IMR-90 (cell line): ENCODE data around the gene MYH10. TPM values are rescaled to one million over a fixed set of nuclear protein-coding genes. Genes with fewer than 3 reads are reported as not detected.

Source experiments
- ATAC-seq: fragments of 200-7000 bp; cut with Tn5 transposase; 2 replicates; pipeline ENCODE4 v1.9.1; 2020; ENCODE audit warnings: low read depth, mild to moderate bottlenecking, moderate library complexity
- BruUV-seq: library from RNA; stranded (reverse); fragments of 400-500 nt; replicated peaks from 2 replicates; lab custom pipeline; 2021; lab: Mats Ljungman, UMichigan
- CTCF ChIA-PET: fragments of 300-600 bp; formaldehyde crosslinking; extraction: SDS; loops from one replicate; lab custom pipeline; 2021; ENCODE audit warnings: antibody characterized with exemption; lab: Yijun Ruan, JAX
- POLR2A ChIA-PET: fragments of 300-600 bp; sonication (Branson Sonifier 250); formaldehyde crosslinking; loops from one replicate; lab custom pipeline; 2022; ENCODE audit warnings: antibody characterized with exemption; ENCODE audit not compliant: unreplicated experiment; lab: Charles Lee
- DNase-seq: peaks from one replicate; pipeline ENCODE4 v3.0.0; 2013
- H2AFZ ChIP-seq: replicated peaks from 2 replicates; pipeline ENCODE3; 2013; ENCODE audit warnings: low read length, mild to moderate bottlenecking; ENCODE audit not compliant: poor library complexity
- H2AK5ac ChIP-seq: 2 replicates; pipeline ENCODE4 v1.6.1; 2013; ENCODE audit warnings: low read depth, low read length, inconsistent platforms
- H2AK9ac ChIP-seq: replicated peaks from 2 replicates; pipeline ENCODE3; 2013; ENCODE audit warnings: mild to moderate bottlenecking, low read depth, low read length, moderate library complexity; ENCODE audit not compliant: poor library complexity
- H2BK120ac ChIP-seq: 2 replicates; pipeline ENCODE4 v1.6.1; 2013; ENCODE audit warnings: low read depth, low read length, inconsistent platforms
- H2BK15ac ChIP-seq: 3 replicates; pipeline ENCODE4 v1.6.1; 2013; ENCODE audit warnings: low read depth, low read length, inconsistent platforms
- H2BK20ac ChIP-seq: 2 replicates; pipeline ENCODE4 v1.6.1; 2013; ENCODE audit warnings: low read depth, mild to moderate bottlenecking, inconsistent platforms, low read length, moderate library complexity
- H2BK5ac ChIP-seq: 2 replicates; pipeline ENCODE4 v1.6.1; 2013; ENCODE audit warnings: mild to moderate bottlenecking, low read depth, low read length, inconsistent platforms; ENCODE audit not compliant: poor library complexity, severe bottlenecking
- H3K14ac ChIP-seq: replicated peaks from 2 replicates; pipeline ENCODE4 v1.6.1; 2013; ENCODE audit warnings: low read depth, low read length, inconsistent platforms
- H3K18ac ChIP-seq: 2 replicates; pipeline ENCODE4 v1.6.1; 2013; ENCODE audit warnings: low read depth, low read length, control low read depth
- H3K23ac ChIP-seq: 2 replicates; pipeline ENCODE4 v1.6.1; 2013; ENCODE audit warnings: low read depth, low read length, inconsistent platforms
- H3K27ac ChIP-seq: 2 replicates; pipeline ENCODE4 v1.5.1; 2013; ENCODE audit warnings: mild to moderate bottlenecking, control low read depth, low read length; ENCODE audit not compliant: insufficient read depth
- H3K27me3 ChIP-seq: 2 replicates; pipeline ENCODE4 v1.6.1; 2013; ENCODE audit warnings: low read length; ENCODE audit not compliant: control insufficient read depth, insufficient read depth
- H3K36me3 ChIP-seq: 2 replicates; pipeline ENCODE4 v1.6.1; 2013; ENCODE audit warnings: low read length, mixed read lengths; ENCODE audit not compliant: control insufficient read depth, insufficient read depth
- H3K4ac ChIP-seq: 2 replicates; pipeline ENCODE4 v1.6.1; 2013; ENCODE audit warnings: low read depth, low read length, inconsistent platforms
- H3K4me1 ChIP-seq: 2 replicates; pipeline ENCODE4 v1.6.1; 2013; ENCODE audit warnings: low read length, mixed read lengths; ENCODE audit not compliant: control insufficient read depth, insufficient read depth
- H3K4me2 ChIP-seq: 2 replicates; pipeline ENCODE4 v1.6.1; 2013; ENCODE audit warnings: low read depth, mild to moderate bottlenecking, control low read depth, low read length, moderate library complexity
- H3K4me3 ChIP-seq: 2 replicates; pipeline ENCODE4 v1.5.1; 2013; ENCODE audit warnings: low read depth, mild to moderate bottlenecking, control low read depth, low read length, moderate library complexity; ENCODE audit not compliant: insufficient read depth
- H3K56ac ChIP-seq: 2 replicates; pipeline ENCODE4 v1.6.1; 2013; ENCODE audit warnings: low read length, inconsistent platforms; ENCODE audit not compliant: insufficient read depth; ENCODE audit errors: extremely low read depth
- H3K79me1 ChIP-seq, 2 experiments: 2 replicates each; pipeline ENCODE4 v1.6.1; 2013; ENCODE audit warnings: low read length in 2 of 2, inconsistent platforms in 1 of 2, low read depth in 1 of 2
- H3K9ac ChIP-seq: 2 replicates; pipeline ENCODE4 v1.6.1; 2013; ENCODE audit warnings: low read depth, low read length, control low read depth
- H3K9me1 ChIP-seq: 2 replicates; pipeline ENCODE4 v1.6.1; 2013; ENCODE audit warnings: low read length, inconsistent platforms; ENCODE audit not compliant: insufficient read depth
- H3K9me3 ChIP-seq: 2 replicates; pipeline ENCODE4 v1.6.1; 2013; ENCODE audit warnings: low read length; ENCODE audit not compliant: control insufficient read depth, insufficient read depth
- H4K20me1 ChIP-seq: 2 replicates; pipeline ENCODE4 v1.6.1; 2013; ENCODE audit warnings: low read length, inconsistent platforms; ENCODE audit not compliant: insufficient read depth
- H4K5ac ChIP-seq: 2 replicates; pipeline ENCODE4 v1.6.1; 2013; ENCODE audit warnings: mild to moderate bottlenecking, low read depth, low read length, control low read depth
- H4K8ac ChIP-seq, 2 experiments: 2 replicates each; pipeline ENCODE4 v1.6.1; 2013; ENCODE audit warnings: low read depth in 2 of 2, low read length in 2 of 2, control low read depth in 1 of 2, inconsistent platforms in 1 of 2
- H4K91ac ChIP-seq: 2 replicates; pipeline ENCODE4 v1.6.1; 2013; ENCODE audit warnings: low read depth, low read length, inconsistent platforms; ENCODE audit not compliant: insufficient read depth
- CEBPB ChIP-seq: IDR thresholded peaks from 2 replicates; pipeline ENCODE4 v1.6.1; 2012; ENCODE audit warnings: low read depth, low read length, improper control_type of control experiment
- RFX5 ChIP-seq: IDR thresholded peaks from 2 replicates; pipeline ENCODE4 v1.8.0; 2012; ENCODE audit warnings: low read depth, mild to moderate bottlenecking, low read length, moderate library complexity
- WGBS, 2 experiments: methylation state at CpG; one replicate each; pipeline versions ENCODE4 v1.1.5 to v1.1.7; 2013; ENCODE audit warnings: missing lambda C conversion rate in 2 of 2; ENCODE audit not compliant: insufficient read length in 1 of 2; ENCODE audit errors: extremely low coverage in 2 of 2; 5-methylcytosine and 5-hydroxymethylcytosine counted together
- dilution Hi-C: fragments of 300-500 bp; cut with HindIII; formaldehyde crosslinking; loops from one replicate; pipeline ENCODE4 v1.14.3; 2018; ENCODE audit warnings: low sequenced_read_pairs; ENCODE audit not compliant: unreplicated experiment
- in situ Hi-C: fragments of 300-500 bp; cut with MboI; formaldehyde crosslinking; loops from 3 replicates; pipeline ENCODE4 v1.14.3; 2019; ENCODE audit warnings: low sequenced_read_pairs, inconsistent platforms, mixed read lengths
- intact Hi-C: fragments of 100-400 bp; cut with micrococcal nuclease; formaldehyde crosslinking; loops from 2 replicates; pipeline ENCODE4 v1.10.0; 2022
- polyA plus RNA-seq, 3 experiments: library from polyadenylated mRNA; depleted of rRNA; stranded (reverse); fragments of >200 nt; gene quantifications; 2 replicates each; pipeline ENCODE4 v1.2.3, GENCODE V29; 2012; ENCODE audit warnings: low replicate concordance in 1 of 3
- total RNA-seq: library from RNA; depleted of rRNA; stranded (reverse); fragments of >200 nt; gene quantifications from 2 replicates; pipeline ENCODE4 v1.2.3, GENCODE V29; 2012

The MYH10 gene
- total and polyA plus RNA-seq, 2 of the 4 experiments (the other 2 are of a cell fraction): 71.2 to 95.2 TPM

DNA sequence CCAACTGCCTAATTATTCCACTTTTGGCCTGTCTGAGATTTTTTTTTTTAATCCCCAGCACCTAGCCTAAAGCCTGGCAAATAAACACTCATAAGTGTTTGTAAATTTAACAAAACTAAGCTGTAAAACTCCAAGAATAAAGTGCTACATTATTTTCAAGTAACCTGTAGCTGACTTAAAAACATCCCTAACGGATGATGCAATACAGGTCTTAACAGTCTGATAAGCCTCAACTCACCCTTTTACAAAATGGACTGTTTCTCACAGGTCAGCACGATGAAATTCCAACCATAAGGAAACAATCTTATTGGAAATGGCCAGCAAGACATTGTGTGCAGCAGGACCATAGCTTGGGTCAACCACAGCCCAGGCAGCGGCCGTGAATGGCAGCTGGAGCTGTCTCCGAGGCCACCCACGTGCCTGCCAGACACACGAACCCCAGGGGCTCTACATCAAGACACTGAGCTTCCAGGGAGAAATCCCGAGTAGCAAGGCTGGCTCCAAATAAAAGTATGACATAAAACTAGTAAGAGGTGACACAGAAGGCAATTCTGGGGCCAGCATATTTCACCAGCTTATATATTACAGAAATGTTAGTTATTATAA, 135.9 kb downstream of the MYH10 start:
- ATAC-seq: no peak
- no peak overlapping the region for H2BK20ac ChIP-seq
- no peaks in the 10 kb centered on the region; a peak in 2 of 4 replicates for H3K79me1 ChIP-seq
- H2BK5ac ChIP-seq: no peak overlapping the region
- H4K20me1 ChIP-seq: no peaks in the 10 kb centered on the region
- intact Hi-C loops: no loop called here
- no peak overlapping the region for H3K4ac ChIP-seq
- no peak overlapping the region for H3K56ac ChIP-seq
- peaks cover 62% of the 10 kb centered on the region for H3K36me3 ChIP-seq
- no peak overlapping the region for H4K5ac ChIP-seq
- in situ Hi-C loops: no loop called here
- no peak overlapping the region for H2BK120ac ChIP-seq
- H3K4me2 ChIP-seq: no peak overlapping the region
- H3K27ac ChIP-seq: no peak overlapping the region
- no peak overlapping the region for H2AFZ ChIP-seq
- H3K14ac ChIP-seq: no peak overlapping the region
- no peak for TF ChIP-seq RFX5
- peak; percentile 68 for TF ChIP-seq CEBPB
- ChIA-PET CTCF (no interaction called here), POLR2A (no interaction called here)
- H4K91ac ChIP-seq: no peak overlapping the region
- no peak overlapping the region for H4K8ac ChIP-seq
- no peak overlapping the region for H3K18ac ChIP-seq
- no peaks in the 10 kb centered on the region for H3K27me3 ChIP-seq
- no peaks in the 10 kb centered on the region for H3K9me1 ChIP-seq
- no peak overlapping the region for H2AK5ac ChIP-seq
- H3K4me1 ChIP-seq: no peaks in the 10 kb centered on the region
- DNase-seq: no peak
- no peaks in the 10 kb centered on the region for H3K9me3 ChIP-seq
- no TSS peak for BruUV-seq
- no peak overlapping the region for H3K4me3 ChIP-seq
- no peak overlapping the region for H3K9ac ChIP-seq
- H2AK9ac ChIP-seq: no peak overlapping the region
- no peak overlapping the region for H2BK15ac ChIP-seq
- dilution Hi-C loops: no loop called here
- 88% methylated on average over 3 of the region's 8 CpGs; no CpG with 5 or more reads in 1 of the 2 experiments for WGBS, 2 experiments
- no peak overlapping the region for H3K23ac ChIP-seq
